CD14-positive monocyte (primary cell): ENCODE data around the gene SPIRE2. TPM values are rescaled to one million over a fixed set of nuclear protein-coding genes. Genes with fewer than 3 reads are reported as not detected.
A peak's percentile ranks its signal among the peaks of the same experiment; 100 is the strongest.

Experiments
- DNase-seq, 3 donors: peaks; one replicate each; pipeline ENCODE4 v3.0.0-alpha.2; 2011 to 2022
- H2AFZ ChIP-seq: 2 replicates; pipeline ENCODE4 v1.6.0; 2012; ENCODE audit warnings: mild to moderate bottlenecking, low read depth, low read length, inconsistent platforms; ENCODE audit not compliant: insufficient read depth, poor library complexity, severe bottlenecking
- H3K27ac ChIP-seq, 2 donors: 1 replicate in 1 of 2; 2 replicates in 1 of 2; pipeline ENCODE4 v1.5.1; 2012 to 2013; ENCODE audit warnings: low read length in 2 of 2, control low read depth in 1 of 2, inconsistent platforms in 1 of 2, low read depth in 1 of 2, mild to moderate bottlenecking in 1 of 2
- H3K27me3 ChIP-seq, 2 donors: one replicate each; pipeline versions ENCODE4 v1.6.0 to v1.6.1; 2011 to 2013; ENCODE audit warnings: low read length in 2 of 2; ENCODE audit not compliant: control insufficient read depth in 2 of 2, insufficient read depth in 2 of 2
- H3K36me3 ChIP-seq, 2 donors: replicated peaks in 1 of 2; 1 replicate in 1 of 2; 2 replicates in 1 of 2; pipeline versions ENCODE4 v1.5.1 to v1.6.1; 2012 to 2013; ENCODE audit warnings: low read length in 2 of 2, control low read depth in 1 of 2, inconsistent platforms in 1 of 2, mild to moderate bottlenecking in 1 of 2; ENCODE audit not compliant: insufficient read depth in 2 of 2, control insufficient read depth in 1 of 2
- H3K4me1 ChIP-seq, 2 donors: 1 replicate in 1 of 2; 2 replicates in 1 of 2; pipeline versions ENCODE4 v1.5.1 to v1.6.1; 2012 to 2013; ENCODE audit warnings: low read length in 2 of 2, control low read depth in 1 of 2, inconsistent platforms in 1 of 2, mild to moderate bottlenecking in 1 of 2, moderate library complexity in 1 of 2; ENCODE audit not compliant: insufficient read depth in 2 of 2, control insufficient read depth in 1 of 2
- H3K4me2 ChIP-seq: replicated peaks from 2 replicates; pipeline ENCODE3; 2012; ENCODE audit warnings: low read length, moderate library complexity, mild to moderate bottlenecking; ENCODE audit not compliant: poor library complexity, severe bottlenecking; ENCODE audit errors: extremely low read depth
- H3K4me3 ChIP-seq, 3 experiments: fragments of 200-600 bp in 1 of 3; sonication (generic) in 1 of 3; replicated peaks in 1 of 3; 1 replicate in 2 of 3; 2 replicates in 1 of 3; pipeline ENCODE4 v1.5.1; 2011 to 2013; ENCODE audit warnings: low read length in 3 of 3, mild to moderate bottlenecking in 3 of 3, control low read depth in 2 of 3, low read depth in 2 of 3, inconsistent platforms in 1 of 3, moderate library complexity in 1 of 3
- H3K79me2 ChIP-seq: 2 replicates; pipeline ENCODE4 v1.6.0; 2012; ENCODE audit warnings: mild to moderate bottlenecking, control low read depth, inconsistent platforms, low read length, moderate library complexity; ENCODE audit not compliant: insufficient read depth
- H3K9ac ChIP-seq: 2 replicates; pipeline ENCODE4 v1.6.0; 2017; ENCODE audit warnings: low read length, mild to moderate bottlenecking; ENCODE audit not compliant: insufficient read depth, poor library complexity, severe bottlenecking
- H3K9me3 ChIP-seq, 2 donors: replicated peaks in 1 of 2; 1 replicate in 1 of 2; 2 replicates in 1 of 2; pipeline versions ENCODE4 v1.5.1 to v1.6.1; 2012 to 2013; ENCODE audit warnings: low read length in 2 of 2, control low read depth in 1 of 2; ENCODE audit not compliant: control insufficient read depth in 1 of 2, insufficient read depth in 1 of 2
- H4K20me1 ChIP-seq: 2 replicates; pipeline ENCODE4 v1.6.0; 2012; ENCODE audit warnings: mild to moderate bottlenecking, low read length, control low read depth, moderate library complexity; ENCODE audit not compliant: insufficient read depth
- H3K27ac Mint-ChIP-seq, 7 donors: one replicate each; pipeline ENCODE4 v1.8.0; 2020; ENCODE audit warnings: mild to moderate bottlenecking in 7 of 7, mixed read lengths in 7 of 7, moderate library complexity in 6 of 7, inconsistent platforms in 2 of 7
- H3K27me3 Mint-ChIP-seq, 3 donors: one replicate each; pipeline ENCODE4 v1.8.0; 2021 to 2022; ENCODE audit warnings: low read depth in 3 of 3, mild to moderate bottlenecking in 3 of 3, mixed read lengths in 3 of 3, moderate library complexity in 3 of 3, inconsistent platforms in 1 of 3
- H3K36me3 Mint-ChIP-seq, 2 donors: one replicate each; pipeline ENCODE4 v1.8.0; 2020; ENCODE audit warnings: mixed read lengths in 2 of 2, inconsistent platforms in 1 of 2, mild to moderate bottlenecking in 1 of 2
- H3K4me1 Mint-ChIP-seq: one replicate; pipeline ENCODE4 v1.8.0; 2020; ENCODE audit warnings: mild to moderate bottlenecking, mixed read lengths
- H3K4me3 Mint-ChIP-seq, 2 donors: one replicate each; pipeline ENCODE4 v1.8.0; 2020; ENCODE audit warnings: mild to moderate bottlenecking in 2 of 2, mixed read lengths in 2 of 2, moderate library complexity in 1 of 2
- H3K9me3 Mint-ChIP-seq, 7 donors: one replicate each; pipeline ENCODE4 v1.8.0; 2020 to 2022; ENCODE audit warnings: mixed read lengths in 7 of 7, mild to moderate bottlenecking in 6 of 7, moderate library complexity in 6 of 7, inconsistent platforms in 2 of 7
- WGBS: methylation state at CpG from one replicate; pipeline ENCODE4 v1.1.5; 2013; ENCODE audit warnings: missing lambda C conversion rate; ENCODE audit not compliant: insufficient coverage; 5-methylcytosine and 5-hydroxymethylcytosine counted together
- intact Hi-C, 2 donors: fragments of 100-400 bp; cut with micrococcal nuclease; formaldehyde crosslinking; loops; one replicate each; pipeline versions ENCODE4 v1.15.0 to v1.15.1; 2023
- polyA plus RNA-seq, 3 donors: library from polyadenylated mRNA; depleted of rRNA in 1 of 3; unstranded in 2 of 3; stranded (reverse) in 1 of 3; fragments of 300-500 nt in 2 of 3; fragments of >200 nt in 1 of 3; fragmentation: Illumina TruSeq in 2 of 3; gene quantifications; 1 replicate in 2 of 3; 2 replicates in 1 of 3; pipeline ENCODE4 v1.2.3, GENCODE V29; 2012 to 2021
- TF ChIP-seq, protein P1 (sequence below): fragments of 200-600 bp; IDR thresholded peaks from one replicate; pipeline ENCODE4 v1.8.0; 2022; ENCODE audit warnings: antibody characterized with exemption, mild to moderate bottlenecking

SPIRE2 gene
- polyA plus RNA-seq, 3 donors: 0.09 to 1.2 TPM; not detected in 1

DNA sequence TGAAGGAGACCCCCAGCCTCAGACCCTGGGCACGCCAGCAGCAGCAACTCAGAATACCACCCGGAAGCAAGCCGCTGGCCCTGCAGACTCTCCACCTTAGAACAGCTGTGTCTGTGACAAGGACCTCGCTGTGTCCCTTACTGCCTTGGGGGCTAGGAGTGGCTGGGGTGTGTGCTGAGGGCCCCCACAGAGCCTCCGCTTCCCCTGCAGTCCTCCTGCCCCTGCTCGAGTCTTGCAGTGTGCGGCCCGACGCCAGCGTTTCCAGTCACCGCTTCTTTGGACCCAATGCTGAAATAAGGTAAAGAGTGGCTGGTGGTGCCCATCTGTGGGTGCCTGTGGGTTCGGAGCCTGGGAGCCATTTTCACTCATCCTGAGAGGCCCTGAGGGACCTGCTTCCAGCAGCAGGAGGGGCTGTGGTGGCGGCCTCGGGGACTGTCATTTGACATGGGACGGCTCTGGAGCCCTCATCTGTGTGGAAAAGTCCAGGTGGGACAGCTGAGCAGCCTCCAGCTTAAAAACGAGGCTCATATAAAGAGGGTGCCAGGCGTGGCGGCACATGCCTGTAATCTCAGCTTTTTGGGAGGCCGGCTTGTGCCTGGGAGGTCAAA lies 75.7 kb downstream of the SPIRE2 start:
- Mint-ChIP-seq H3K36me3 (peaks cover 56 to 81% of the 10 kb centered on the region in 2 donors), H3K9me3 (peaks cover 0 to 10% (median 3%) of the 10 kb centered on the region in 7 donors), H3K4me1 (no peaks in the 10 kb centered on the region), H3K27ac (peak overlapping the region in 1 of 7 donors; percentile 71), H3K4me3 (no peak overlapping the region), H3K27me3 (no peaks in the 10 kb centered on the region)
- H4K20me1 ChIP-seq: peaks cover 74% of the 10 kb centered on the region
- no peak overlapping the region for H3K4me2 ChIP-seq
- WGBS: 98% methylated on average over 19 of the region's 19 CpGs
- TF ChIP-seq, protein P1, sequence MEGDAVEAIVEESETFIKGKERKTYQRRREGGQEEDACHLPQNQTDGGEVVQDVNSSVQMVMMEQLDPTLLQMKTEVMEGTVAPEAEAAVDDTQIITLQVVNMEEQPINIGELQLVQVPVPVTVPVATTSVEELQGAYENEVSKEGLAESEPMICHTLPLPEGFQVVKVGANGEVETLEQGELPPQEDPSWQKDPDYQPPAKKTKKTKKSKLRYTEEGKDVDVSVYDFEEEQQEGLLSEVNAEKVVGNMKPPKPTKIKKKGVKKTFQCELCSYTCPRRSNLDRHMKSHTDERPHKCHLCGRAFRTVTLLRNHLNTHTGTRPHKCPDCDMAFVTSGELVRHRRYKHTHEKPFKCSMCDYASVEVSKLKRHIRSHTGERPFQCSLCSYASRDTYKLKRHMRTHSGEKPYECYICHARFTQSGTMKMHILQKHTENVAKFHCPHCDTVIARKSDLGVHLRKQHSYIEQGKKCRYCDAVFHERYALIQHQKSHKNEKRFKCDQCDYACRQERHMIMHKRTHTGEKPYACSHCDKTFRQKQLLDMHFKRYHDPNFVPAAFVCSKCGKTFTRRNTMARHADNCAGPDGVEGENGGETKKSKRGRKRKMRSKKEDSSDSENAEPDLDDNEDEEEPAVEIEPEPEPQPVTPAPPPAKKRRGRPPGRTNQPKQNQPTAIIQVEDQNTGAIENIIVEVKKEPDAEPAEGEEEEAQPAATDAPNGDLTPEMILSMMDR: no peak
- no peaks in the 10 kb centered on the region for H3K79me2 ChIP-seq
- H3K9me3 ChIP-seq: peaks cover 0 to 13% of the 10 kb centered on the region in 2 donors
- no peak overlapping the region for H3K27ac ChIP-seq
- no peak overlapping the region for H3K4me3 ChIP-seq
- no peak overlapping the region for H3K9ac ChIP-seq
- no peak for DNase-seq
- intact Hi-C loops: no loop called here
- H2AFZ ChIP-seq: no peak overlapping the region
- H3K27me3 ChIP-seq: no peaks in the 10 kb centered on the region
- peaks cover 72 to 80% of the 10 kb centered on the region in 2 donors for H3K36me3 ChIP-seq
- no peaks in the 10 kb centered on the region for H3K4me1 ChIP-seq

DNA sequence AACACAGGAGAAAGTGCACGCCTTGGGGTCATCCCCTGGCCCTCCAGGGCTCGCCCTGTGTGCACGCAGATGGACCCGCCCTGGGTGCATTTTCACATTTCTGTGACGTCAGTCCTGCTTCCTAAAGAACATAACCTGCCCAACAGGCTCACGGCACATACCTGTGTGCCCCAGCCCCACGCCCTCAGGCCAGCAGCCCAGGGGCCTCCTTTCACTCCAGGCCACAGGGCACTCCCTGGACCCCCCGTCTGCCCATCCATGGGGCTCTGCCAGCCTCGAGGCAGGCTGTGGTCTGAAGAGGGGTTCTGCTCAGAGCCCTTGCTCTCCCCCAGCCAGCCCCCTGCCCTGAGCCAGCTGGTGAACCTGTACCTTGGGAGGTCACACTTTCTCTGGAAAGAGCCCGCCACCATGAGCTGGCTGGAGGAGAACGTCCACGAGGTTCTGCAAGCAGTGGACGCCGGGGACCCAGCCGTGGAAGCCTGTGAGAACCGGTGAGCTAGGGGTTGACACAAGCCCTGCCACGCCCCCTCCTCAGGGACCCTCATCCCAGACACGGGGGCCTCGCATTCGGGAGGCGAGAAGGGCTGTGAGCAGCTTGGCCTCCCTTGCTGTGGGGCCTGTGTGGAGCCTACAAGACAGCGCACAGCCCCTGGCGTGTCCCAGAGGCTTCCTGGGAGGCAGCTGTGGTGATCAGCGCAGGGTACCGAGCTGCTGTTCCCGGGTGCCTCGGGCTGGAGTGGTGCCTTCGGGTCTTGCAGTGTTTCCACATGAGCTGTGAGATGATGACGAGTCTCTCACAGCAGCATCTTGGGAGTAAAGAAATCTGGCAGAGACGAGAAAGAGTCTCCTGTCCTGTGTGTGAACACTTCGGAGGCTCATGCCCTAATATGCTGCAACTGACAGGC lies 76.6 kb downstream of the SPIRE2 start:
- Histone ChIP-seq H4K20me1 (peaks cover 77% of the 10 kb centered on the region), H3K27me3 (no peaks in the 10 kb centered on the region), H3K4me3 (no peak overlapping the region), H3K9ac (no peak overlapping the region), H3K4me2 (no peak overlapping the region), H3K36me3 (peaks cover 64 to 73% of the 10 kb centered on the region in 2 donors), H3K27ac (no peak overlapping the region), H2AFZ (no peak overlapping the region), H3K4me1 (peaks cover 0 to 3% of the 10 kb centered on the region in 2 donors), H3K9me3 (peaks cover 0 to 13% of the 10 kb centered on the region in 2 donors), H3K79me2 (no peaks in the 10 kb centered on the region)
- Mint-ChIP-seq H3K27me3 (no peaks in the 10 kb centered on the region), H3K36me3 (peaks cover 56 to 81% of the 10 kb centered on the region in 2 donors), H3K4me1 (peaks cover 3% of the 10 kb centered on the region), H3K4me3 (no peak overlapping the region), H3K27ac (peak overlapping the region in 1 of 7 donors; percentile 71), H3K9me3 (peaks cover 0 to 10% (median 3%) of the 10 kb centered on the region in 7 donors)
- WGBS: 96% methylated on average over 29 of the region's 31 CpGs
- DNase-seq: no peak
- TF ChIP-seq, protein P1: no peak
- intact Hi-C loops: no loop called here
